T-helper 1 cell treated with Interleukin-12 subunit alpha and Interleukin-12 subunit beta and Interleukin-4 antibody, amounts not matched to agents 30 ng/mL and 1 ng/mL, for 36 hours (primary cell): ENCODE results near the gene ZNF24. TPM values are rescaled to one million over a fixed set of nuclear protein-coding genes. Genes with fewer than 3 reads are reported as not detected.

Experiments used
- intact Hi-C: fragments of 100-400 bp; cut with micrococcal nuclease; formaldehyde crosslinking; loops from one replicate; pipeline ENCODE4 v1.15.1; 2024
- total RNA-seq: library from RNA; stranded (reverse); gene quantifications from 2 replicates; pipeline ENCODE4 v1.2.3, GENCODE V29; 2022

ZNF24 gene
- total RNA-seq, 1 donor from 2014 or later, result 63.9 TPM

DNA sequence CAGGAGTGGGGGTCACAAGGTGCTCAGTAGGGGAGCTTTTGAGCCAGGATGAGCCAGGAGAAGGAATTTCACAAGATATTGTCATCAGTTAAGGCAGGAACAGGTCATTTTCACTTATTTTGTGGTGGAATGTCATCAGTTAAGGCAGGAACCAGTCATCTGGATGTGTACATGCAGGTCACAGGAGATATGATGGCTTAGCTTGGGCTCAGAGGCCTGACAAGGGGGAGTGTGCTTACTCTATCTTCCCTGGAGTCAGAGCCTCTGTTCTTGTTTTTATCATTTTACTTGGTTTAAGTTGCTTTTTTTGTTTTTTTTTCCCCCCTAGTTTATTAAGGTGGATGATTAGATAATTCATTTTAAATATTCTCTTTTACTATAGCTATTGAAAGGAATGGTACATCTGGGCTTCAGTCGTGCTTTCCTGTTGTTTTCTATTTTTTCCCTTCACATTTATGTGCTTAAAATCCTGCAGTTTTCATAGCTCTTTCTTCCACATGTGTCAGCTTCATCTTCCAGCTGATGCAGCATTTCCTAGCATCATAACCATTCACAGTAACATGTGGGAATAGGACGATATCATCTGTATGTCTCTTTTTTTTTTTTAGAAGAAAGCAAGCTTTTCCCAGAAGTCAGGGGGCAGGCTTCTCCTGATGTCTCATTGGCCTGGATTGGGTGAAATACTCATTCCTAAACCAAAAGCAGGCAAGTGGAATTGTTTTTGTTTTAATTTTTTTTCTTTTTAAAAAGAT lies 17.5 kb upstream of the ZNF24 start:
- intact Hi-C loops, result no loop called here

- intact Hi-C loops, result loop anchor here (1.0 kb wide), 5 partner anchors 11 to 349 kb away; partner anchors contain the start of genes ZNF24 and ZSCAN30
Measured at GRCh38 chr18:35355140-35355618, 11.0 kb upstream of the ZNF24 start.

DNA sequence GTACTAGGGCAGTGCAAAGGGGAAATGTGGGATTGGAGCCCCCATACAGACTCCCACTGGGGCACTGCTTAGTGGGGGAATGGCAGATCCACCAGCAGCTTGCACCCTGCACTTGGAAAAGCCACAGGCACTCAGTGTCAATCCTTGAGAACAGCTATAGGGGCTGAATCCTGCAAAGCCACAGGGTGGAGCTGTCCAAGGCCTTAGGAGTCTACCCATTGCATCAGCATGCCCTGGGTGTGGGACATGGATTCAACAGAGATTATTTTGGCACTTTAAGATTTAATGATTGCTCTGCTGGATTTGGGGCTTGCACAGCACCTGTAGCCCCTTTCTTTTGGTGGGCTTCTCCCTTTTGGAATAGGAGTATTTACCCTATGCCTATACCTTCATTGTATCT lies 8.6 kb upstream of the ZNF24 start:
- intact Hi-C loops, result no loop called here

GRCh38 chr18:35352283-35352682 lies 8.1 kb upstream of the ZNF24 start:
- intact Hi-C loops, result no loop called here

GRCh38 chr18:35348001-35348400 lies 3.8 kb upstream of the ZNF24 start:
- intact Hi-C loops, result no loop called here

DNA sequence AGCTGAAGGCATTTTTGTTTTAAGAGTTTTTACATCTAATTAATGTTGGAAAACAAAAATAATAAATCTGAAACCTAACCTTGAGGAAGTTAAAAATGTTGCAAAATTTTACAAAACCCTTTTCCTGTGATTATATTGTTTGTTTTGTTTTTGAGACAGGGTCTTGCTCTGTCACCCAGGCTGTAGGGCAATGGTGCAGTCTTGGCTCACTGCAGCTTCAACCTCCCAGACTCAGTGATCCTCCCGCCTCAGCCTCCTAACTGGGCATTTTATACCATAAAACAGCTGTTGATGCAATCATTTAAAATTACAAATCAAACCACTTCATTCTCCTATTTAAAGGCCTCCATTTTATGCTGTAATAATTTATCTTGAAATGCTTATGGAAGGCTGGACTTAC lies 1.7 kb upstream of the ZNF24 start:
- intact Hi-C loops, result loop anchor here (2.0 kb wide), 1 partner anchor 721 kb away; the partner anchor contains the start of gene RPRD1A

- intact Hi-C loops, result loop anchor here (2.0 kb wide), 1 partner anchor 721 kb away; the partner anchor contains the start of gene RPRD1A
Measured at GRCh38 chr18:35345460-35345921, 1.3 kb upstream of the ZNF24 start.

GRCh38 chr18:35344736-35345459 lies 678 bp upstream of the ZNF24 start:
- intact Hi-C loops, result loop anchor here (1.0 to 5.0 kb wide), 18 partner anchors 10 to 784 kb away; partner anchors contain the start of genes ELP2, INO80C, MAPRE2 and RMP24

DNA sequence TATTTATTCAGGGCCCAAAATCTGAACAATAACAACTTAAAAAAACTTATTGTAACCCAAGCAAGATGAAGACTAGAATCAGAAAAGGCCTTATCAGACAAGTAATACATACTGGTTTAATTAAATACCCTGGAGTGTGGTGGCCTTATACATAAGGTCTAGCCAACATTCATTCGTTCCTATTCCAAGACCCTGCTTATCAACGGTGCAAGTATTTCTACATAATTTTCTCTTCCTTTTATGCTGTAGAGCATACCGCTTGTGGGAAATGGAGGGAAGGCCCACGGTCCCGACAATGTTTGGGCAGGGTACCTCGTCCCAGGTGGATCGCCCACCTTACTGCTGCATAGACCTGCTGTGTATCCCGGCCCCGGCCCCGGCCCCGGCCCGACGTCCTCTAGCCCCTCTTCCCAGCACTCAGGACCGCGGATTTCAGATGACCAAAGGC lies 708 bp downstream of the ZNF24 start:
- intact Hi-C loops, result loop anchor here (1.0 to 5.0 kb wide), 2 partner anchors 8 to 366 kb away; no protein-coding TSS in a partner anchor

DNA sequence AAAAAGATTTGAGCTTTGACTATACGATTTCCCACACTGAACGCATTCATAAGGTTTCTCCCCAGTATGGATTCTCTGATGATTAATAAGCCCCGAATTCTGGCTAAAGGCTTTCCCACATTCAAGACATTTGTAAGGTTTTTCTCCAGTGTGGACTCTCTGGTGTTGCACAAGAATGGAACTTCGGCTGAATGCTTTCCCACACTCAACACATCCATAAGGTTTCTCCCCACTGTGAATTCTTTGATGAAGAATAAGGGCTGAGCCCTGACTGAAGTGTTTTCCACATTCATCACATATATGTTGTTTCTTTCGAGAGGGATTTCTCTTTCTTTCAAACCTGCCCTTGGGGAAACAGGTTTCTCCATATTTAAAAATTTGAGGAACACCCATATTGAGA lies 6.9 kb downstream of the ZNF24 start:
- intact Hi-C loops, result no loop called here

DNA sequence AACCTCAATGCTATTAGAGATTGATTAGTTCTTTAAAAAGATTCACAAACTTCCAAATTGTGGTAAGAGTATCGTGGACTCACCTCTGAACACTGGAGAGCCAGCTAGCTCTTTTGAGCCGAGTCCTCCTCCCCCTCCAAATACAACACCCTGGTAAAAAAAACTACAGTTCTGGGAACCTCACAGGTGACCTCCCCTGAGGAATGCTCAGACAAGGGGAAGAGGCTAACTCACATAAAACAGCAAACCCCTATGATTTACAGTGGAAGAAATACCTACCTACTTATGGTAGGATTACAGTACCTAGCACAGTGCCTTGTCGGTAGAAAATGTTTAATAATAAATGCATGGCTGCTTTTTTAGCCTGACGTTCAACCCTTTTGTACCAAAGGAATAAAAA lies 8.4 kb downstream of the ZNF24 start:
- intact Hi-C loops, result loop anchor here (1.0 kb wide), 1 partner anchor 7 kb away; no protein-coding TSS in a partner anchor

DNA sequence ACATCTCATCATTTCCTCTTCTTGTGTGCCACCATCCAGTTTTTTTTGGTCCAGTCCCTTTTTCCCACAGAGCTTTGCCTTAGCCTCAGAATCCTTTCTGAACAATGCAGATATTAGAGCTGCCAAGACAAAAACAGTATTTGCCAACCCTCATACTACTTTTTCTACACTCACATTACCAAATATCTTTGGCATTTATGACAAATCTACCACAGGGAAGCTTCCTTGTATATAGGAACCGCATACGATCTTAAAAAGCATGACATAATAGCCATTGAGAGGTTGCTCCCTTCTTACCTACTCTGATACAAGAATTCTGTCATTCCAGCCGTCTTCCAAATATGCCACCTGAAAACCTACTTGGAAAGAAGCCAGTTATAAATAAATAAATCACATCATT lies 9.4 kb downstream of the ZNF24 start:
- intact Hi-C loops, result loop anchor here (1.0 kb wide), 1 partner anchor 8 kb away; no protein-coding TSS in a partner anchor

DNA sequence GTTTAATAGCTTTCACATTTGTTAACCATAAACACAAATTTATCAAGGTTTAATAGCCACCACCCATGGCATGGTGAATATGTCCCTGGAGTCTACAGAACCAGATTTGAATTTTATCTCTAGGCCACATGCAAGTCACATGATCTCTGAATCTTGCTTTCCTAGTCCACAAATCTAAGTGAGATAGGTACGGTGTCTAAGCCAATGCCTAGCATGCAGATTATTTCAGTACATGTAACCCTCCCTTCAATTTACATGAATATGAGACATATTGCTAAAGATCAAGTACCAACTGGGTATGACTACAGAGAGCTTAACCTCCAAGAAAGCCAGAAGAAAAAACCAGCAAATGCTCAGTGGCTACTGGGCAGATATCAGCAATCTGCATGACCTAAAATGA lies 10.0 kb downstream of the ZNF24 start:
- intact Hi-C loops, result no loop called here

- intact Hi-C loops, result no loop called here
Measured at GRCh38 chr18:35331367-35332087, 12.7 kb downstream of the ZNF24 start.

GRCh38 chr18:35328868-35329267 lies 15.4 kb downstream of the ZNF24 start:
- intact Hi-C loops, result no loop called here

GRCh38 chr18:35326695-35327387 lies 17.4 kb downstream of the ZNF24 start:
- intact Hi-C loops, result no loop called here

DNA sequence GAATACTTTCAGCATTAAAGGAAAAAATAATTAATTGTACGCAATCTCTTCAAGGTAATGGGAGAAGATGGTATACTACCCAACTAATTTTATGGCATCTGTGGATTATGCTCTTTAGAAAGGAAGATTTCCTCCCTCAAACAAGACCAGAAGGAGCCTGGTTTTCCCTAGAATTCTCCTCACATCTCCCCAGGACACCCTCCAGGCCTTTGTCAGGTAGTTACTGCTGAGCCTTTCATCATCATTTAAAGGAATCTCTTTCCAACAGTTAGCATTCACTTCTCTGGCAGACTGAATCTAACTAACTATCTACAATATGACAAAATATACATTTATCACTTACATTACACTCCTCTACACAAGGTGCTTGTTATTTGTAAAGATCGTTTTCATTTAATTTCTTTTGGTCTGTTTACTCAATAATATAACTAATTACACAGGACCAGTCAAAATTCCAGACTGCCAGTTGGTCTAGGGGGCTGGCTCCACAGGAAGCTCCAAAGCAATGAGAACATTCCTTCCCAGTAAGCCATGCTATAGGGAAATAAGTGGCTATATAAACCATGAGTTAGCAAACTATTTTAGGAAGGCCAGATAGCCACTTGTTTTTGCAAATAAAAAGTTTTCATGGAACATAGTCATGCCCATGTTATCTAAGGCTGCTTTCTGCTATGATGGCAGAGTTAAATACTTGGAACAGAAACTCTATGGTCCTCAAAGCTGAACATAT lies 19.1 kb downstream of the ZNF24 start:
- intact Hi-C loops, result no loop called here

DNA sequence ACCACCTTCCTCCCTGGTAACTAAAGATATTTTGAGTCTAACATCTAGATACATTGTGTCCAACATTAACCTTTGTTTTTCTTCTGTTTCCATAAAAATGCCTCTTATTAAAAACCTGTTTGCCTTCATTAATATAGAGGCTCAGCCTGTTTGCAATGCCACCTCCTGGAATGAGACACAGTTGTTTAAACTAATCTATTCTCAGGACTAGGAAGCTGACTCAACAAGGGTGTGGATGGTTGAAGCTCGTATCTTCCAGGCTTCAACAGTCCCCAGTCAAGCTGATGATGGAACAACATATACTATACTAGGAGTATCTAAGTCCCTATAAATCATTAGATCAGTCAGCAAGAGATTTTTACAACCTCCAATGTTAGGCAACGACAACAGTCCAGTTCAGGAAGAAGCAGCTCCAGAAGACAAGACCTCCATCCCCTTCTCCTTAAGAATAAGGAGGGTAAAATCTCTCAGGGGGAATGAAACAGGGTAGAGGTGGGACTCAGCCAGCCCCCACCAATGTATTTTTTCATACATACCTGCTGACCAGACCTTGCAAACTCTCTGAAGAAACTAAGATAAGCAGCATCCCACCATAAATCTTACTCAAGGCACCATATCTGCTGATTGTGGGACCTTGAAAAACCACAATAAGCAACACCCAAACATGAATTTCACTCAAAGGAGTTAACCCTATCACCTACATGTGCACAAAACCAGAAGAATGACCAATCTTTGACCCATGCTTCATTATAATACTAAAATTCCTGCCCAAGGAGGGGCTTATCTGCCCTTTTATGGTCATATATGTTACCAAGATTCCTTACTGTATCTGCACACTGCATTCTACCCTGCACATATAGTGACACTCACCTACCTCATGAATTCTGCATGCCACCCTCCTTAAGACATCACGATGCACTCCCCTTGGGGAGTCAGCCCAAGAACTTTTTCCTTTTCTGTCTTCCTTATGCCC lies 21.4 kb downstream of the ZNF24 start:
- intact Hi-C loops, result no loop called here

DNA sequence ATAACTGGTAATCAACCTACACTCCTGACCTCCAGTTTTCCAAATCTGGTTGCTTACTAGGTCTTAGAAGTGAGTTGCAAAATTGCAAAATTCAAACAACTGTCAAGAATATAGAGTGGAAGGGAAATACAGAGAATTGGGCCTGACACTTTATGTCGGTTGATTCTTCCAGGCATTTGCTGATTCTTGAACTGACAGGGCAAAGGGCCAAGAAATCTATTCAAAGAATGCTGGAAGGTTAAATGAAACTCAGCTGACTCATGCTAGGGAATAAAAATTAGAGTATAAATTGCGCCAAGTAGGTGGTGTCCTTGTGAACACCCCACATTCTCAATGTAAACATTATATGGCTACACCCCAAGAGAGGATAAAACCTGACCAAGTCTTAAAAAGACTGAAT lies 32.7 kb downstream of the ZNF24 start:
- intact Hi-C loops, result no loop called here
